ENCODE data around the gene SF3B1. TPM values are rescaled to one million over a fixed set of nuclear protein-coding genes. Genes with fewer than 3 reads are reported as not detected.
"Not testable (repeated sequence)": the region's sequence is repeated elsewhere in the genome, so short reads cannot be mapped to it uniquely, and the experiment has no call there.

Gene SF3B1
- total RNA-seq, 1 donor from 2014 or later = 132 TPM

DNA sequence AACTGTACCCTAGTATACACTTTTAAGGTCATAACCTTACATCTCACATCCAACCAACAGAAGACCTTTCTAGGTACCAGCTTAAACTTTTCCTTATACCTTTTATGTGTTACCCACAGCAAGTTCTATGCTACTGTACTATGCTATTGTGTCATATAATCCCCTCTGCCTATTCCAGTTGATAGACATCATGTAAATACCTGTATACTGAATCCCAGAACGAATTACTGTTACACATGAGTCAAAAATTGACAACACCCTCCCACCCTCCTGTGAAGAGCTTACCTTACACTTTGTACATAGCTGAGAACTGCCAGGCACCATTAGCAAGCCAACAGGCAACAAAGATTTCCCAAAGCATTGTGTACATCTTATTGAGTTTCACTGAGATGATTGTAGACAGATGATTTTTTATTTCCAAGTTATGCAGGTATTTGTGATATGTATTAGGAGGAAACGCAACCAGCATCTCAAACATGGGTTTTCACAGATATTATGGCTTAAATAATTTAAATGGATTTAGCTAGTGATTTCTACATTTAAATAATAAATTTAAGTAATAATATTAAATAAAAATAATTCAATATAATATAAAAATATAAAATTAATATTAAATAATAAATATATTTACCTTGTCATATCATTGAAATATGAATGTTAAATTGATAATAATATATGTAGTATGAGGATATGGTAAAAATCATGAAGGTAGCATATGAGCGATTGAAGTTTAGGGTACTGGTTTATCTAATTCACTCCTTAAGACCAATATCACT, 81.2 kb downstream of the SF3B1 start:
- no peak for ATAC-seq
- intact Hi-C loops (cut with micrococcal nuclease) = no loop called here
- no peak for DNase-seq

DNA sequence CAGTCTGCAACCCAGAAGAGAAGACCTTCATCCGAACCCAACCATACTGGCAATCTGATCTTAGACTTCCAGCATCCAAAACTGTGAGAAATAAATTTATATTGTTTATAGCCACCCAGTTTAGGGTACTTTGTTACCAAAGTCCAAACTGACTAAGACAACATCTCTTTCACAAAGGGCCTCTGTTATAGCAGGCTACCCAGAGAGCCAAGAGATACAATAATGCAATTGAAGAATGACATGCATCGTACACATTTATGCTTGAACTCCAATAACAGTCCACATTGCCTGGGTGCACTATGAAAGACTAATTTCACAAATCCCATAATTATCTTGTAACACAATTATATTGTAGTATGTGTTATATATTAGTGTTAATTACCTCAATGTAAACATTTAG, 85.1 kb downstream of the SF3B1 start:
- intact Hi-C loops (cut with micrococcal nuclease) = no loop called here
- DNase-seq (no peak), ATAC-seq (no peak)

DNA sequence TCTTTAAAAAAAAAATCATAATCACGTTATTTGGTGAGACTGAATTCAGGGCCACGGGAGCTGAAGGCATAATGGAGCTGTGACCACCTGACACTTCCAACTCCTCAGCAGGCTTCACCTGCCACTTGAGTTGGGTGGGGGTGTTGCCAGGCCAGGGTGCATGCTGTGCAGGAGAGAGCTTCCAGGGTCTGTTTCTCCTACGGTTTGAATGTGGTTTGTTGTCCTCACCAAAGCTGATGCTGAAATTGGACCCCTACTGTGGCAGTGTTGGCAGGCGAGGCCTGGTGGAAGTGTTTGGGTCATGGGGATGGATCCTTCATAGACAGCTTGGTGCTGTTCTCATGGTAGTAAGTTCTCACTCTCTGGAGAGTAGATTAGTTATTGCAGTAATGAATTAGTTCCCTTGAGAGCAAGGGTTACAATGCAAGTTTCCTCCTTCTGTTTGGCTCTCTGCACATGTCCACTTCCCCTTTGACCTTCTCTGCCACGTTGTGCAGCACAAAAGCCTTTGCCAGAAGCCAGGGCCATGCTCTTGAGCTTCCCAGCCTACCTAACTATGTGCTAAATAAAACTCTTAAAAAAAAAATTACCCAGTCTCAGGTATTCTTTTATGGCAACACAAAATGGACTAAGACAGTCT, 86.0 kb downstream of the SF3B1 start:
- no peak for DNase-seq
- intact Hi-C loops (cut with micrococcal nuclease) = no loop called here
- ATAC-seq = no peak

DNA sequence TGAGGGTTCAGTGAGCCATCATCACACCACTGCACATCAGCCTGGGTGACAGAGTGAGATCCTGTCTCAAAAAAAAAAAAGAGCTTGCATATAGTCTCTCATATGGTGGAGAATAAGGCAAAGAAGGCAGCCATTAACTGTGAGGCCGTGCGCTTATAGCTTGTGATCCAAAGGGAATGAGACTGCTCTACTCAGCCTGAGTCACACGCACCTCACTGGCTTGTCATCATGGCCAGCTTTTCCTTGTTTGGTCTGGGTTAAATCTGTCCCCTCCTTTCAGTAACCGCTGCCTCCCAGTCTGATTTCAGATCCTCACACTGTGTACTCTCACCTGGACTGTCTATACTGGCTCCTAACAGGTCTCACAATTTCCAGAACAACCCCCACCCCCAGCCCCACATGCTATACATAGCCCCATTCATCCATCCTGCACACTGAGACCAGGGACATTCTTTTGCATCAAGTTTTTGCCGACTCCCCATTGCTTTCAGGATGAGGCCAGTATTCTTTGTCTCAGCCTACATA, 88.9 kb downstream of the SF3B1 start:
- intact Hi-C loops (cut with micrococcal nuclease) = no loop called here
- ATAC-seq (no peak), DNase-seq (no peak)

DNA sequence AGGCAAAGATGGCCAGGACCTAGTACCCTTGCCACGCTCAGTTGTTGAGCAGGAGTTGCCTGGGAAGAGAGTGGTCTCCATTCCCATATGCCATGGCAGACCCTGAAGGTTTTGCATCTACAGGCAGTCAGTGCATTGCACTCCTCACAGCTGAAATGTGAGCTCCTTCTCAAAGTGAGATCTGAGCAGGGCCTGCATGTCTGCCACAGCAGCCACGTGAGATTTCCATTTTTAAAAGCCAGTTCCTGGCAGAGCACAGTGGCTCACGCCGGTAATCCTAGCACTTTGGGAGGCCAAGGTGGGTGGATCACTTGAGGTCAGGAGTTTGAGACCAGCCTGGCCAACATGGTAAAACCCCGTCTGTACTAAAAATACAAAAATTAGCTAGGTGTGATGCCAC, 90.9 kb downstream of the SF3B1 start:
- DNase-seq; intact Hi-C loops (cut with micrococcal nuclease); ATAC-seq: not testable (repeated sequence)

DNA sequence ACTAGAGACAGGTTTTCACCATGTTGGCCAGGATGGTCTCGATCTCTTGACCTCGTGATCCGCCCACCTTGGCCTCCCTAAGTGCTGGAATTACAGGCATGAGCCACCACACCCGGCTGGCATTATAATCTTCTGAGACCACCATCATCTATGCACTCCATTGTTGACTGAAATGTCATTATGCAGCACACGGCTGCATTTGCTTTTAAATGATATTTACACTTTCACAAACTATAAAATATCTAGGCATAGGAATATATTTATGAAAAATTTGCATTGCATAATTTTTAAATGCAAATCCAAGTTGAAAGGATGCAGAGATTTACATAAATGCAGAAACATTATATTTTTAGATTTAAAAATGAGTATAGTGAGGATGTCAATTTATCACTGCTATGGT, 94.2 kb downstream of the SF3B1 start:
- ATAC-seq (no peak), DNase-seq (no peak)
- intact Hi-C loops (cut with micrococcal nuclease) = no loop called here

Other genes with a start within 250 kb of the SF3B1 start
- 6.9 TPM for gene ANKRD44, start 124.2 kb downstream of the SF3B1 start, total RNA-seq
- 25.6 TPM for gene COQ10B, start 18.5 kb upstream of the SF3B1 start, total RNA-seq
- 152 TPM for gene HSPD1, start 64.8 kb upstream of the SF3B1 start, total RNA-seq
- 118 TPM for gene HSPE1, start 65.4 kb upstream of the SF3B1 start, total RNA-seq
- 33.0 TPM for gene MOB4, start 81.0 kb upstream of the SF3B1 start, total RNA-seq
- 7.5 TPM for gene RFTN2, start 240.6 kb upstream of the SF3B1 start, total RNA-seq

All from left ventricle myocardium superior (tissue), 1 donor.